ENCODE measurements around the gene SP4.

SP4 gene

DNA sequence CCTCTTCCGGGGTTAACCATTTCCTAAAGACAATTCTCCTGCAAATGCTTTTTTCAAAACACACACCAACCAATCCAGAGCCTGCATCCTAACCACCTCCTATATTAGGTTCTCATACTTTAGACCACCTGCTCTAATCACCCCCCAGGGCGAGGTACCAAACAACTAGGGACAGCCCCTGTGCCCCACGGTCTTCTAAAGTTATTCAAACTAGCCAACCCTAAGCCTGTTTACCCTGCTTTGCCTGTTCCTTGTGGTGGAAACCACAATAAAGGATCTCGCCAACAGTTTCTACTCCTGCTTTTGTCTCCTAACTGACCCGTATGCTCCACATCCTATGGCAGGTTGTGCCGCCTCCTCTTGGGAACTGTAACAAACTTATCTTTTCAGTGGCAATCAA is 21.1 kb downstream of the SP4 start:
- no peak for DNase-seq

DNA sequence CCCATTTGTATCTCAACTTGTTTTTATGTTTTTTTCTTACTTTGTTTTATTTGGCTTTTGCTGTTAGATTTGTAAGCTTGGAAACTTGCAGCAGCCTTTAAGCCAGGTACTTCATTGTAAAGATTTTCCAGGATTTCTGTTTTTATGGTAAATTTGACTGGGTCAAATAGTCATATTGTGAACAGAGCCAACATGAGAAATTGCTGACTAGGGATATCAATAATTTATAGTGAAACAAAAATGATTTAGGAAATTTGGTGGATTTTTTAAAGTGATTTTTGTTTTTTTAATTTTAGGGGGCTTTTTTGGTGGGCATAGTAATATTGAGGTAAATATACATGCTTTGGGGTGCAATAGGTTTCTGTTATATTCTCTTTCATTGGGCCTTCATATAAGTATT is 22.2 kb downstream of the SP4 start:
- no peak for DNase-seq

GRCh38 chr7:21450941-21451340 is 23.1 kb downstream of the SP4 start:
- no peak for DNase-seq

DNA sequence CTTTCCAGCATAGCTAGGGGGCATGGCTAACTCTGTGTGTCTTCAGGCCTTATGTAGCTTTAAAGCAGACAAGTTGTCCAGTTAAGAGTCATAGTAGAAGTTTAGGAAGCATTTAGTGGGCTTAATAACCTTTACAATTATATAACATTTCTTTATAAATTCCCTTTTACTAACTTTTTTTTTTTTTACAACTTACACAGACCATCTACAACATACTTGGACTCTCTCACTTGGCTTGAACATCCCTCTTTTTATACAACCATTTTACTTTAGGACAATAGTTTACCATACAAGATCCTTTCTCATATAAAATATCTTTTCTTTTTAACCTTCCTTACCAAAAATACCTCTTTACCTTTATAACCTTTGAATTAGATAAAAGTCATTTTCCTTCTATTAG is 26.3 kb downstream of the SP4 start:
- DNase-seq = no peak

DNA sequence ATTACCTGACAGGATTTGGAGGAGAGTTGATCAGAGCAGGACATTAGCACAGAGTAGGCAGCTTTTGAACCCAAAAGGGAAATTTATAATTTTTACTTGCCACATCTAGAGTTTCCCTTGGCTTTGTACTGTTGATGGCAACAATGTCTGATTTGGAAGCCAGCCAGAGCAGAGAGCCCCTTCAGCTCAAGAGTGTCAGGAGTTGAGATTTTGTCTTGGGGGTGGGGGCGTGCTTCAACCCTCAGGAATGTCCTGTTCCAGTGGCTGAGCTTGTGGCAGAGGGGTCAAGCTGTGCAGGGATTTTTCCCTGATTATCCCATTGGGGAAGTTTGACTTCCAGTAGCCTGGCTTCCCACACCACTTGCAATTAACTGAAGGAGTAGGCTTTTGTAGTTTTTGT is 27.0 kb downstream of the SP4 start:
- DNase-seq = no peak

GRCh38 chr7:21461282-21461681 is 33.4 kb downstream of the SP4 start:
- no peak for DNase-seq

GRCh38 chr7:21462081-21462480 is 34.2 kb downstream of the SP4 start:
- no peak for DNase-seq

GRCh38 chr7:21463524-21463923 is 35.6 kb downstream of the SP4 start:
- DNase-seq = no peak

- no peak for DNase-seq
Observed at GRCh38 chr7:21468969-21469368, 41.1 kb downstream of the SP4 start.

DNA sequence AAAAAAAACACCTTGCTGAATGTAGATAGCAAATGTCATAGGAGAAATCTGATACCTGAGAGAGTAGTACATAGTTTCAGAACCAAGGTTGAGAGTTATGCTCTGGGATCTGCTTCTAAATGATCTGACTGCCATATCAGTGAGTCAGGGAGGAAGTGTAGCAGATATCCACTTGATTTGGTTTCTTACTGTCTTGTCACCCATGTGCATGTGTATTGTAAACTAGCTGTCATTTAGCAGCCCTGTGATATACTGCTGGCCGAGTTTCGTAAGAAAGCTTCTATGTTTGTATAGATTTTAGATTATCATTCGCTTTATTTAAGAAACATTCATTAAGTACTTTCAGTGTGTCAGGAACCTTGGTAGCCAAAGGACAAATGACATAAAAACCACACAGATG is 42.0 kb downstream of the SP4 start:
- no peak for DNase-seq

DNA sequence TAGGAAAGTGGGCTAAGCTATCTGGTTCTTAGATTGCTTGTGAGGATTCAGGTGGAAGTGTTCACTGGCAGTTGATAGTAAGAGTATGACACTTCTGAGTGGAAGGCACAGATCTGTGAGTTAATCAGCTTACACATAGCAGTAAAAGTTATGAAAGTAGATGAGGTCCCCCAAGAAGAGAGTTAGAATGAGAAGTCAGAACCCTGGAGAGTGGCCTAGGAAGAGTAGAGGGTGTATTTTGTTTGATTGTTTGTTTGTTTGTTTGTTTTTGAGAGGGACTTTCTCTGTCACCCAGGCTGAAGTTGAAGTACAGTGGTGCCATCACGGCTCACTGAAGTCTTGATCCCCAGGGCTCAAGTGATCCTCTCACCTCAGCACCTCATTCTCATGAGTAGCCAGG is 44.1 kb downstream of the SP4 start:
- DNase-seq = no peak

- DNase-seq = no peak
Observed at GRCh38 chr7:21476429-21476828, 48.5 kb downstream of the SP4 start.

DNA sequence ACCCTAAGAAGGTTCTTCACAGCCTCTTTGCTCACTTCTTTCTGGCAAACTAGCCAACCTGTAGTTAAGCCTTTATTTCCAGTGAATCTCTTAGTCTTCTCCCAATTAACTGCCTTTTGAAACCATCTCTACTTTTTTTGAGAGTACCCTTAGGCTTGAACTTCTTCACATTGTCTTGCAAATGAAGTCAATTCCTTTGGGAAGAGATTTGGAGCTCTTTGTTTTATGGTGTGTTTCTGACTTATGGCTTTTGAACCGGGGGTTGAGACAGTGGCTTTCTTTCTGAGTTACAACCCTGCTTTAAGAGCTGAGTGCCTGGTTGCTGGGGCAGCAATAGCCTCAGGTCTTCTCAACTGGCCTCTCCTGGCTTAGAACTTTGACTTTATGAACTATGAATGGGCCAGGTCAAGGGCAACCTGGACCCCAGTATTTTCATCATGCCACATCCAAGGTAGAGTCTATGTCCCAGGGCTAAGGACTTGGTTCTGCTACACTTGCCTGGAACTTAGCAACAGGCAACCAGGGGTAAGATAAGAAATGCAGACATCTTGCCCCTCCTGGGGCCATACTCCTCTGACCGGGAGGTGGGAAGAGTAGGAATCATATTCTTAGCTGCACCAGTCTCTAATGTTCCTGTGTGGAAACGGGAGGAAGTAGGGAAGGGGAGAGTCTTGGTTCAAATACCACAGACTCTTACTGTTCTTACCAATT is 53.0 kb downstream of the SP4 start:
- no peak for DNase-seq

- DNase-seq = no peak
Observed at GRCh38 chr7:21486511-21486910, 58.6 kb downstream of the SP4 start.

GRCh38 chr7:21495731-21496130 is 67.8 kb downstream of the SP4 start:
- no peak for DNase-seq

- peak; percentile 54 for DNase-seq
Observed at GRCh38 chr7:21497072-21497471, 69.2 kb downstream of the SP4 start.

GRCh38 chr7:21500117-21500832 is 72.4 kb downstream of the SP4 start:
- peak; percentile 10 for DNase-seq

DNA sequence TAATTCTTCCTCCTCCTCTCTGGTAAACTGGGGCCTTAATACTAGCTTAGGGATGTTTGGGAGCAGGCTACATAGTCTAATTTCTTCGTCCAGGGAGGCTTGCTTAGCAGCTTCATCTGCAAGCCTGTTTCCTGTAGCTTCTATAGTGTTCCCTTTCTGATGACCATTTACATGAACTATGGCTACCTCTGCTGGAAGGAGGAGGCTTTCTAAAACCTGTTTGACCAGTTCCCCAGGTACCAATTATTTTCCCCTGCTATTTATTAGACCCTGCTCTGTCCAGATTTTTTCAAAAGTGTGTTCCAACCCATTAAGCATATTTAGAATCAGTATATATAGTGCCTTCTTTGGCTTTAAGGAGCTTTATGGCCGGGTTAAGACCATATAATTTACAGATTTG is 76.1 kb downstream of the SP4 start:
- DNase-seq = no peak

- DNase-seq = peak; percentile 58
Observed at GRCh38 chr7:21507627-21508343, 79.9 kb downstream of the SP4 start.

DNA sequence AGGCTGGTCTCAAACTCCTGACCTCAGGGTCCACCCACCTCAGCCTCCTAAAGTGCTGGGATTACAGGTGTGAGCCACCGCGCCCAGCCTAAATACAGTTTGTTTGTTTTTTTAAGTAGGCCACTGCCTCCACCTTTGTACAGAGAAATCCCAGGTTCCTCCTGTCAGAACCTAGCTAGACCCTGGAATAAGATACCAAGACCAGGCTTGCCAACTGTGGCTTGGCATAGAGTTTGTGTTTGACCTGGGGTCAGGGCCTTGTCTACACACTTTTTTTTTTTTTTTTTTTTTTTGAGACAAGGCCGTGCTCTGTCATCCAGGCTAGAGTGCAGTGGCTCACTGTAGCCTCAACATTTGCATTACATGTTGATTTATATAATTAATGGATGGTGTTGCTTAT is 80.7 kb downstream of the SP4 start:
- no peak for DNase-seq

DNA sequence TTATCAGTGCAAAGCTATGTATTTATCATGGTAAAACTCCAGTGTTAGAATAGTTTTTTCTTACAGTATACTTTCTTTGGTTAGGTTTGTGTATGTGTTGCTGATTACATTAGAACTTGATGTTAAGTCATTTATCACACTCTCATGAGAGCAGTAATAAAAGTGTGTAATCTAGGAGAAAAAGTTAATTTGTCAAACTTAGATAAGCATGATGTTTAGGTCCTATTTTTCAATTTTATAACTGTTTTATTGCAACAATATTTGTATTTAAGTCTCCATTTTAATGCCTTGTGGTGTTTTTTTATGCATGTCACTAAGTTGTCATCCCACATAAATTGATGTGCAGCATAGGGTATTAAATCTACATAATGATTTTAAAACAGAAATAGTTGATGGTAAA is 86.2 kb downstream of the SP4 start:
- no peak for DNase-seq

- no peak for DNase-seq
Observed at GRCh38 chr7:21524680-21525079, 96.8 kb downstream of the SP4 start.

DNA sequence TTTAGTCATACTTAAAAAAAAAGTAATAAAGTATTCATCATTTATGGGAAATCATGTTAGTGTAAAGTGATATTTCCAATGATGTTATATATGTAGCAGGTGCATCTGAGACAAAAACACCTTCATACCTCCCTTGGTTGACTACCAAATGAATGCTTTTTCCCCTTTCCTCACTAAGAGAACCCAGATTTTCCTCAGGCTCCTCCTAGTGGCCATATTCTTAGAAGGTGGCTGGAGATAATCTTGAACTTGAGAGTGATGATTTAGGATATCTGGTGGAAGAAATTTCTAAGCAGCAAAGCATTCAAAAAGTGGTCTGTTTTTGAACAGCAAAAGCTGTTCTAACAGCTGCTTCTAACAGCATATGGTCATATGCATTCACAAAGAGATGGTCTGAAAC is 98.1 kb downstream of the SP4 start:
- DNase-seq = peak; percentile 48

- DNase-seq = no peak
Observed at GRCh38 chr7:21526448-21526847, 98.6 kb downstream of the SP4 start.

All from NCI-H69 (cell line).